PC-9 (cell line): ENCODE measurements around the gene PIBF1.

Experiments
- EZH2 ChIP-seq: fragments of 200-600 bp; sonication (generic); IDR thresholded peaks from 2 replicates; pipeline ENCODE4 v1.8.0; 2017; ENCODE audit warnings: antibody characterized with exemption, low read depth
- TF ChIP-seq, protein P1 (sequence below): fragments of 200-600 bp; sonication (generic); conservative IDR thresholded peaks from 2 replicates; pipeline ENCODE4 v1.6.1; 2017; ENCODE audit warnings: mixed run types, antibody characterized with exemption, mild to moderate bottlenecking, moderate library complexity

DNA sequence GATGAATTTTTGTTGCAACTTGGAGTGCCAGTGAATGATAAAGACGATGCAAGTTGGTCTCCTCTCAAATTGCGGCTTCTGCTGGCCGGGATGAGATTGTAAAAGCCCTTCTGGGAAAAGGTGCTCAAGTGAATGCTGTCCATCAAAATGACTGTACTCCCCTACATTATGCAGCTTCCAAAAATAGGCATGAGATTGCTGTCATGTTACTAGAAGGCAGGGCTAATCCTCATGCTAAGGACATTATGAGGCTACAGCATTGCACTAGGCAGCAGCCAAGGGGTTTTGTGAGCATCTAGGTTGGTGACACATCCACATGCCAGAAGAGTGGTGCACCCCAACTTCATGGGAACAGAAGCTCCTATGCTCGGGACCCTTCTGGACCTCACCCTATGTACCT is 254.6 kb downstream of the PIBF1 start:
- TF ChIP-seq, protein P1, sequence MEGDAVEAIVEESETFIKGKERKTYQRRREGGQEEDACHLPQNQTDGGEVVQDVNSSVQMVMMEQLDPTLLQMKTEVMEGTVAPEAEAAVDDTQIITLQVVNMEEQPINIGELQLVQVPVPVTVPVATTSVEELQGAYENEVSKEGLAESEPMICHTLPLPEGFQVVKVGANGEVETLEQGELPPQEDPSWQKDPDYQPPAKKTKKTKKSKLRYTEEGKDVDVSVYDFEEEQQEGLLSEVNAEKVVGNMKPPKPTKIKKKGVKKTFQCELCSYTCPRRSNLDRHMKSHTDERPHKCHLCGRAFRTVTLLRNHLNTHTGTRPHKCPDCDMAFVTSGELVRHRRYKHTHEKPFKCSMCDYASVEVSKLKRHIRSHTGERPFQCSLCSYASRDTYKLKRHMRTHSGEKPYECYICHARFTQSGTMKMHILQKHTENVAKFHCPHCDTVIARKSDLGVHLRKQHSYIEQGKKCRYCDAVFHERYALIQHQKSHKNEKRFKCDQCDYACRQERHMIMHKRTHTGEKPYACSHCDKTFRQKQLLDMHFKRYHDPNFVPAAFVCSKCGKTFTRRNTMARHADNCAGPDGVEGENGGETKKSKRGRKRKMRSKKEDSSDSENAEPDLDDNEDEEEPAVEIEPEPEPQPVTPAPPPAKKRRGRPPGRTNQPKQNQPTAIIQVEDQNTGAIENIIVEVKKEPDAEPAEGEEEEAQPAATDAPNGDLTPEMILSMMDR, result no peak
- TF ChIP-seq EZH2, result no peak
